ENCODE results near the gene ICAM1. TPM values are rescaled to one million over a fixed set of nuclear protein-coding genes. Genes with fewer than 3 reads are reported as not detected.
A peak's percentile ranks its signal among the peaks of the same experiment; 100 is the strongest.

The ICAM1 gene
- total RNA-seq, 1 donor from 2014 or later: 74.8 TPM

GRCh38 chr19:10266706-10267105 is 4.2 kb upstream of the ICAM1 start:
- H3K4me3 ChIP-seq: no peak overlapping the region
- no peaks in the 10 kb centered on the region for H3K36me3 ChIP-seq
- H3K9me3 ChIP-seq: no peaks in the 10 kb centered on the region
- no peaks in the 10 kb centered on the region for H3K27me3 ChIP-seq
- intact Hi-C loops (cut with DNase I): no loop called here
- TF ChIP-seq, protein P1, sequence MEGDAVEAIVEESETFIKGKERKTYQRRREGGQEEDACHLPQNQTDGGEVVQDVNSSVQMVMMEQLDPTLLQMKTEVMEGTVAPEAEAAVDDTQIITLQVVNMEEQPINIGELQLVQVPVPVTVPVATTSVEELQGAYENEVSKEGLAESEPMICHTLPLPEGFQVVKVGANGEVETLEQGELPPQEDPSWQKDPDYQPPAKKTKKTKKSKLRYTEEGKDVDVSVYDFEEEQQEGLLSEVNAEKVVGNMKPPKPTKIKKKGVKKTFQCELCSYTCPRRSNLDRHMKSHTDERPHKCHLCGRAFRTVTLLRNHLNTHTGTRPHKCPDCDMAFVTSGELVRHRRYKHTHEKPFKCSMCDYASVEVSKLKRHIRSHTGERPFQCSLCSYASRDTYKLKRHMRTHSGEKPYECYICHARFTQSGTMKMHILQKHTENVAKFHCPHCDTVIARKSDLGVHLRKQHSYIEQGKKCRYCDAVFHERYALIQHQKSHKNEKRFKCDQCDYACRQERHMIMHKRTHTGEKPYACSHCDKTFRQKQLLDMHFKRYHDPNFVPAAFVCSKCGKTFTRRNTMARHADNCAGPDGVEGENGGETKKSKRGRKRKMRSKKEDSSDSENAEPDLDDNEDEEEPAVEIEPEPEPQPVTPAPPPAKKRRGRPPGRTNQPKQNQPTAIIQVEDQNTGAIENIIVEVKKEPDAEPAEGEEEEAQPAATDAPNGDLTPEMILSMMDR (IDR thresholded peaks at IDR 0.05): no peak
- H3K4me1 ChIP-seq: peaks cover 7 to 15% of the 10 kb centered on the region in 2 donors
- DNase-seq (ENCODE audit: low spot score in 2 of 2): no peak
- no peak overlapping the region for H3K27ac ChIP-seq

- Histone ChIP-seq H3K9me3 (no peaks in the 10 kb centered on the region), H3K4me3 (no peak overlapping the region), H3K27me3 (no peaks in the 10 kb centered on the region), H3K4me1 (peaks cover 7 to 15% of the 10 kb centered on the region in 2 donors), H3K27ac (peak overlapping the region in 1 of 2 donors; percentile 56), H3K36me3 (no peaks in the 10 kb centered on the region)
- intact Hi-C loops (cut with DNase I): no loop called here
- DNase-seq (ENCODE audit: low spot score in 2 of 2): no peak
- TF ChIP-seq, protein P1 (IDR thresholded peaks at IDR 0.05): no peak
Measured at GRCh38 chr19:10268071-10268470, 2.8 kb upstream of the ICAM1 start.

GRCh38 chr19:10269333-10270179 is 1.4 kb upstream of the ICAM1 start:
- Histone ChIP-seq H3K36me3 (no peaks in the 10 kb centered on the region), H3K4me3 (peak overlapping the region; percentile 50 to 59), H3K27ac (peak overlapping the region; percentile 69 to 81), H3K27me3 (no peaks in the 10 kb centered on the region), H3K4me1 (peaks cover 7 to 15% of the 10 kb centered on the region in 2 donors), H3K9me3 (no peaks in the 10 kb centered on the region)
- intact Hi-C loops (cut with DNase I): loop anchor here (1.0 to 2.0 kb wide), 2 partner anchors 63 to 120 kb away; partner anchors contain the start of gene RAVER1
- peak; percentile 47 to 92 for DNase-seq (ENCODE audit: low spot score in 2 of 2)
- TF ChIP-seq, protein P1 (IDR thresholded peaks at IDR 0.05): peak; percentile 93 to 99 (median 95)

GRCh38 chr19:10270180-10270615 is 722 bp upstream of the ICAM1 start:
- TF ChIP-seq, protein P1 (IDR thresholded peaks at IDR 0.05): no peak
- H3K27me3 ChIP-seq: no peaks in the 10 kb centered on the region
- H3K4me3 ChIP-seq: peak overlapping the region; percentile 50 to 59
- H3K27ac ChIP-seq: peak overlapping the region; percentile 69 to 81
- intact Hi-C loops (cut with DNase I): loop anchor here (2.0 kb wide), 1 partner anchor 63 kb away; the partner anchor contains the start of gene RAVER1
- peak; percentile 60 to 87 for DNase-seq (ENCODE audit: low spot score in 2 of 2)
- peaks cover 7 to 15% of the 10 kb centered on the region in 2 donors for H3K4me1 ChIP-seq
- H3K9me3 ChIP-seq: no peaks in the 10 kb centered on the region
- no peaks in the 10 kb centered on the region for H3K36me3 ChIP-seq

GRCh38 chr19:10271543-10272086 is 695 bp downstream of the ICAM1 start:
- TF ChIP-seq, protein P1 (IDR thresholded peaks at IDR 0.05): no peak
- H3K27ac ChIP-seq: peak overlapping the region; percentile 69 to 81
- intact Hi-C loops (cut with DNase I): loop anchor here (2.0 kb wide), 1 partner anchor 61 kb away; the partner anchor contains the start of gene RAVER1
- peaks cover 7 to 15% of the 10 kb centered on the region in 2 donors for H3K4me1 ChIP-seq
- no peaks in the 10 kb centered on the region for H3K36me3 ChIP-seq
- no peaks in the 10 kb centered on the region for H3K27me3 ChIP-seq
- no peaks in the 10 kb centered on the region for H3K9me3 ChIP-seq
- peak overlapping the region; percentile 50 to 59 for H3K4me3 ChIP-seq
- no peak for DNase-seq (ENCODE audit: low spot score in 2 of 2)

Data from ascending aorta (tissue), 2 donors.